Tibial nerve (tissue), 4 donors: ENCODE data around the gene GSTM2. TPM values are rescaled to one million over a fixed set of nuclear protein-coding genes. Genes with fewer than 3 reads are reported as not detected.

Source experiments
- DNase-seq, 2 donors: peaks; one replicate each; pipeline ENCODE4 v3.0.0-alpha.2; 2019; ENCODE audit warnings: low spot score in 2 of 2
- H3K27ac ChIP-seq, 4 donors: fragments of 200-600 bp; sonication (generic) in 3 of 4; one replicate each; pipeline ENCODE4 v1.5.1; 2017 to 2019; ENCODE audit warnings: mild to moderate bottlenecking in 1 of 4
- H3K27me3 ChIP-seq, 2 donors: fragments of 200-600 bp; sonication (generic) in 1 of 2; one replicate each; pipeline versions ENCODE4 v1.5.1 to v1.6.0; 2017 to 2019
- H3K36me3 ChIP-seq, 3 donors: fragments of 200-600 bp; sonication (generic); one replicate each; pipeline ENCODE4 v1.5.1; 2018 to 2019
- H3K4me1 ChIP-seq, 4 donors: fragments of 200-600 bp; sonication (generic) in 3 of 4; one replicate each; pipeline ENCODE4 v1.5.1; 2017 to 2019
- H3K4me3 ChIP-seq, 4 donors: fragments of 200-600 bp; sonication (generic) in 3 of 4; one replicate each; pipeline ENCODE4 v1.5.1; 2017 to 2019; ENCODE audit warnings: mild to moderate bottlenecking in 1 of 4, moderate library complexity in 1 of 4
- H3K9me3 ChIP-seq, 4 donors: fragments of 200-600 bp; sonication (generic) in 3 of 4; one replicate each; pipeline ENCODE4 v1.5.1; 2017 to 2019
- EP300 ChIP-seq, 2 donors: sonication (generic); formaldehyde crosslinking; IDR thresholded peaks; one replicate each; pipeline ENCODE4 v1.6.1; 2017; ENCODE audit warnings: antibody characterized with exemption in 2 of 2, mild to moderate bottlenecking in 1 of 2
- POLR2A ChIP-seq, 2 donors: fragments of 450-650 bp; IDR thresholded peaks; one replicate each; pipeline ENCODE4 v1.6.1; 2017; ENCODE audit warnings: antibody characterized with exemption in 2 of 2, mild to moderate bottlenecking in 2 of 2, moderate library complexity in 2 of 2
- WGBS, 2 donors: methylation state at CpG; one replicate each; pipeline ENCODE4 v1.1.5; 2018; 5-methylcytosine and 5-hydroxymethylcytosine counted together
- total RNA-seq, 4 donors: library from RNA; depleted of rRNA; stranded (reverse); fragments of >200 nt; gene quantifications; one replicate each; pipeline ENCODE4 v1.1.0, GENCODE V29; 2016
- TF ChIP-seq, protein P1 (sequence below), 5 experiments: fragments of 200-600 bp in 3 of 5; fragments of 450-650 bp in 2 of 5; sonication (generic) in 3 of 5; IDR thresholded peaks; one replicate each; pipeline ENCODE4 v1.5.1; 2016 to 2019; ENCODE audit warnings: antibody characterized with exemption in 5 of 5, mild to moderate bottlenecking in 3 of 5, moderate library complexity in 2 of 5

GSTM2 gene
- total RNA-seq, 4 donors from 2014 or later = 87.1 to 120 (median 103) TPM

DNA sequence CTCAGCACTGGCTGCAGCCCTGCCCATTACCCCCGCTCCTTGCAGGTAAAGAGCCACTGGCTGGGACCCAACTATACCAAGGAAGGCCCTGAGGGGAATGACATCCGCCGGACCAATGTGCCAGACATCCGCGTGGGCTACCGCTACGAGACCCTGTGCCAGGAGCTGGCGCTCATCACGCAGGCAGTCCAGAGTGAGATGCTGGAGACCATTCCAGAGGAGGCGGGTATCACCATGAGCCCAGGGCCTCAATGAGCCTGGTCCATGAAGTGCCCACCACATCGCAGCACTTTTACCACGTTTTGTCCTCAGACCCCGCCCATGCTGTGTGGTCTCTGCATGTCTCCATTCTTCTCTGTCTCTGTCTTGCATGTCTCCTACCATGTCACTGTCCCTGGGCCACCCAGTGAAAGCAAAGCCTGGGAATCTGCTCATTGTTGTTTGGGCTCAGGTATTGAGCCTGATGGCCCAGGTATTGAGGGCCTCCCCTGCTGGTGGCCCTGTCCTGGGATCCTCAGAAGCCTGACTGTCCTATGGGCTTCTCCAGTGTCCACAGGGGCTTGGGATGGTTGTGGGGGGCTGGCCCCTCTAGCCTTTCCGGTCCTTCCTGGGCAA is 36.9 kb upstream of the GSTM2 start:
- H3K4me1 ChIP-seq = peaks cover 0 to 16% (median 3%) of the 10 kb centered on the region in 4 donors
- no peak overlapping the region for H3K4me3 ChIP-seq
- WGBS, 2 donors = 95 to 97% methylated on average over 10 to 13 of the region's 14 CpGs
- TF ChIP-seq EP300 (IDR thresholded peaks at IDR 0.05) (no peak), POLR2A (IDR thresholded peaks at IDR 0.05) (no peak)
- TF ChIP-seq, protein P1, sequence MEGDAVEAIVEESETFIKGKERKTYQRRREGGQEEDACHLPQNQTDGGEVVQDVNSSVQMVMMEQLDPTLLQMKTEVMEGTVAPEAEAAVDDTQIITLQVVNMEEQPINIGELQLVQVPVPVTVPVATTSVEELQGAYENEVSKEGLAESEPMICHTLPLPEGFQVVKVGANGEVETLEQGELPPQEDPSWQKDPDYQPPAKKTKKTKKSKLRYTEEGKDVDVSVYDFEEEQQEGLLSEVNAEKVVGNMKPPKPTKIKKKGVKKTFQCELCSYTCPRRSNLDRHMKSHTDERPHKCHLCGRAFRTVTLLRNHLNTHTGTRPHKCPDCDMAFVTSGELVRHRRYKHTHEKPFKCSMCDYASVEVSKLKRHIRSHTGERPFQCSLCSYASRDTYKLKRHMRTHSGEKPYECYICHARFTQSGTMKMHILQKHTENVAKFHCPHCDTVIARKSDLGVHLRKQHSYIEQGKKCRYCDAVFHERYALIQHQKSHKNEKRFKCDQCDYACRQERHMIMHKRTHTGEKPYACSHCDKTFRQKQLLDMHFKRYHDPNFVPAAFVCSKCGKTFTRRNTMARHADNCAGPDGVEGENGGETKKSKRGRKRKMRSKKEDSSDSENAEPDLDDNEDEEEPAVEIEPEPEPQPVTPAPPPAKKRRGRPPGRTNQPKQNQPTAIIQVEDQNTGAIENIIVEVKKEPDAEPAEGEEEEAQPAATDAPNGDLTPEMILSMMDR (IDR thresholded peaks at IDR 0.05) = no peak
- H3K27me3 ChIP-seq = no peaks in the 10 kb centered on the region
- H3K27ac ChIP-seq = no peak overlapping the region
- H3K36me3 ChIP-seq = peaks cover 0 to 63% (median 15%) of the 10 kb centered on the region in 3 donors
- DNase-seq = peak in 1 of 2 donors; percentile 2
- no peaks in the 10 kb centered on the region for H3K9me3 ChIP-seq

DNA sequence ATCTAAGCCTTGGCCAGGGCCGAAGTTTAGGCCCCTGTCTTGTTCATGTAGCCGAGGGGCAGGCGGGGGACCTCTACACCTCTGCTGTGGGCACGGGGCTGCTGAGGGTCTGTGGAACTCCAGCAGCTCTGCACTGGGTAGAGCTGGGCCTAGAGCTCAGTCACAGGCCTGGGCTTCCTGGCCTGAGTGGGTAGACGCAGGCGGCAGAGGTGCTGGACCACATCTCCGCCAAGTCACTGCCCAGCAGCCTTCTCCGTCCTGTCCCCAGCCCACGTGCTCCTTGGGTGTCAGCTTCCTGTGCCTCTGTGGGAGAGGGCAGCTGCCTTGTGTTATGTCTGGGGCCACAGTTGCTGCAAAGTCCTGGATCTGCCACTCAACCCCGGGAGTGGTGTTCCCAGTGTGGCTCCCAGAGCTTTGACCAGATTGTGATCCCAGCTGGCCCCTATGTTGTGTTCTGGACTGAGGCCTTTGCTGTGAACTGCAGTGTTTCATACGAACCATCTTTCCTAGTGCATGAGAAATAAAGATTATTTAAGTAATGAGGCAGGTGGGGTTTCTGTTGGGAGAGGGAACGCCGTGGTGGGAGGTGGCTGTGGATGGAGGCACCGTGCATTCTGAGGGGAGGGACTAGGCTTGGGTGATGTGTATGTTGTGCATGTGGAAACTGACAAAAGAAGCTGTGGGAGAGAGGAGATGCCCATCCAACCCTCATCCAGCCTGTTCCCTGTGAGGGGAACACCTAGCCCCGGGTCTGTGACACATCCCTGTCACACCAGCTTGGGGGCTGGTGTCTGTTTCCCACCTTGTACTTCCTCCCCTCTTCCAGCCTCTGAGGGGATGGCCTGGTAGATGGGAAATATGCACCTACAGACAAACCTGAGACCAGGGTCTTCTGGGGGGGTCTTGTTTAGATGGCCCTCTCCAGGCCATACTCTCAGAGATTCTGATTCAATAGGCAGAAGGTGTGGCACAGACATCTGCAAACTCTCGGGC is 36.0 kb upstream of the GSTM2 start:
- 75 to 78% methylated on average over 12 to 14 of the region's 16 CpGs for WGBS, 2 donors
- Histone ChIP-seq H3K27ac (no peak overlapping the region), H3K9me3 (no peaks in the 10 kb centered on the region), H3K4me3 (no peak overlapping the region), H3K36me3 (peaks cover 0 to 55% (median 15%) of the 10 kb centered on the region in 3 donors), H3K4me1 (peaks cover 0 to 22% (median 7%) of the 10 kb centered on the region in 4 donors), H3K27me3 (no peaks in the 10 kb centered on the region)
- TF ChIP-seq POLR2A (IDR thresholded peaks at IDR 0.05) (no peak), EP300 (IDR thresholded peaks at IDR 0.05) (no peak)
- TF ChIP-seq, protein P1 (IDR thresholded peaks at IDR 0.05) = no peak
- DNase-seq = peak in 1 of 2 donors; percentile 4

DNA sequence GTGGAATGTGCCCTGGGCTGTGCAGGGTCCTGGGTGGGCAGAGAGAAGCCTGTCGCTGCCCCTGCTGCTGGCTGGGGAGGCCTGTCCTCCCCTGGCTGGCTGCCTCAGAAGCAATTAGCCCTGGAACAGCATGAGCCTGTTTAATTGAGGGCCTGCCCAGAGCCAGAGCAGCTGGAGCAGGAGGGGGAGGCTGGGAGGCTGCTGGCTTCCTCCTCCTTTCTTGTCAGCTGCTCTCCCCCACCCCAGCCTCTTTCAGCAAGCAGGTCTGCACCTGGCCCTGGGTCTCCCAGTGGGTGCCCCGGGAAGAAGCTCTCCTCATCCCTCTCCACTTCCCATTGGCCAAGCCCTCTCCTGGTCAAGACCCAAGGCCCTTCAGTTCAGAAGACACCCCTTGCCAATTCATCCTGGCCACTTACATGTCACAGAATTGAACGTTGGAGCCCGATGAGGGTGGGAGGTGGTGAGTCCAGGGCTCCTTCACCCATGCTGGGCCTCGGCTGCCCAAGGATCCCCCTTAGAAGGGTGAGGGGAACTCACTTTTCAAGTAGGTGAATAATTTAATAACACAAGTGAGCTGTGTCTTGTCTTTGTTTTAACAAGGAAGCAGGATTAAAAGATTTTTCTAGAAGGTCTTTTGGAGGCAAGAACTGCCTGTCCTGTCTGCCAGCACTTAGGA is 35.0 kb upstream of the GSTM2 start:
- no peak for TF ChIP-seq POLR2A (IDR thresholded peaks at IDR 0.05)
- TF ChIP-seq, protein P1 (IDR thresholded peaks at IDR 0.05) = no peak
- no peak for TF ChIP-seq EP300 (IDR thresholded peaks at IDR 0.05)
- Histone ChIP-seq H3K4me1 (peaks cover 0 to 22% (median 7%) of the 10 kb centered on the region in 4 donors), H3K27me3 (no peaks in the 10 kb centered on the region), H3K4me3 (no peak overlapping the region), H3K36me3 (peaks cover 0 to 45% (median 11%) of the 10 kb centered on the region in 3 donors), H3K27ac (peak overlapping the region in 1 of 4 donors; percentile 44), H3K9me3 (no peaks in the 10 kb centered on the region)
- WGBS, 2 donors = 48 to 49% methylated on average over 5 of the region's 5 CpGs
- peak in 1 of 2 donors; percentile 18 for DNase-seq

DNA sequence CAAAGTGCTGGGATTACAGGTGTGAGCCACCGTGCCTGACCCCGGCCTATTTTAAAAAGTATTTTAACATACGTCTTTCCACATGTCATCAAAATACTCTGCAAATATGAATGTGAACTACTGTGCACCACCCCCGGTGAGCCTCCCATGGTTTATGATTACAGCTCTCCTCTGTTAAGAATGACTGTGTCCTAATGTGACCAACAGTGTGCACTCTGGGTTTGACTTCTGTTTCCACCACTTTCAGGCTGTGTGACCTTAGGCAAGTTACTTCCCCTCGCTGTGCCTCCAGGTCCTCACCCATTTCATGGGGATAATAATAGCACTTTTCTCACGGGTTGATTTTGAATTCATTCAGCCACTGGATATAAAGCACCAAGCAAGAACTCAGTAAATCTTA is 33.6 kb upstream of the GSTM2 start:
- no peak overlapping the region for H3K4me3 ChIP-seq
- 78 to 81% methylated on average over 6 of the region's 6 CpGs for WGBS, 2 donors
- TF ChIP-seq POLR2A (IDR thresholded peaks at IDR 0.05) = no peak
- TF ChIP-seq, protein P1 (IDR thresholded peaks at IDR 0.05) = no peak
- TF ChIP-seq EP300 (IDR thresholded peaks at IDR 0.05) = no peak
- no peaks in the 10 kb centered on the region for H3K9me3 ChIP-seq
- peak in 1 of 2 donors; percentile 2 for DNase-seq
- no peak overlapping the region for H3K27ac ChIP-seq
- H3K4me1 ChIP-seq = peaks cover 0 to 22% (median 7%) of the 10 kb centered on the region in 4 donors
- no peaks in the 10 kb centered on the region for H3K27me3 ChIP-seq
- peaks cover 0 to 30% (median under 1%) of the 10 kb centered on the region in 3 donors for H3K36me3 ChIP-seq
